Hematopoietic multipotent progenitor cell treated with erythropoietin and hydrocortisone succinate and interleukin-3 and kit ligand, for 6 days (in vitro differentiated cells): Measurements from ENCODE around the gene CDSN.

Experiments
- DNase-seq: peaks from one replicate; pipeline ENCODE4 v3.0.0-alpha.2; 2015

Gene CDSN

DNA sequence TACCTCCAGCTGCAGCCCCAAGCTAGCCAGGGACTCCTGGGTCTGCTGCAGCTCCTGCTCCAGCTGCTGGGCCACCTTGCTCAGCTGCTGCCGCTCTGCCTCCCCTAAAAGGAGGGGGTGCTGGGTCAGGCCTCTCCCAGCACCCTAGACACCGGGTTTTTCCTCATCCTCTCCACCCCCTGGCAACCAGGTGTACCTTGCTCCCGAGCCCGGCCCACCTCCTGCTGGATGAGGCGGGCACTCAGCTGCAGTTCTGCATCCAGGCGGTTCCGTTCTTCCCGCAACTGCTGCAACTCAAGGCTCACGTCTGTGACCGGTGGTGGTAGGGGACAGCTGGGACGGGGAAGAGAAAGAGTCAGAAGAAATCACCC, 24.7 kb upstream of the CDSN start:
- no peak for DNase-seq

DNA sequence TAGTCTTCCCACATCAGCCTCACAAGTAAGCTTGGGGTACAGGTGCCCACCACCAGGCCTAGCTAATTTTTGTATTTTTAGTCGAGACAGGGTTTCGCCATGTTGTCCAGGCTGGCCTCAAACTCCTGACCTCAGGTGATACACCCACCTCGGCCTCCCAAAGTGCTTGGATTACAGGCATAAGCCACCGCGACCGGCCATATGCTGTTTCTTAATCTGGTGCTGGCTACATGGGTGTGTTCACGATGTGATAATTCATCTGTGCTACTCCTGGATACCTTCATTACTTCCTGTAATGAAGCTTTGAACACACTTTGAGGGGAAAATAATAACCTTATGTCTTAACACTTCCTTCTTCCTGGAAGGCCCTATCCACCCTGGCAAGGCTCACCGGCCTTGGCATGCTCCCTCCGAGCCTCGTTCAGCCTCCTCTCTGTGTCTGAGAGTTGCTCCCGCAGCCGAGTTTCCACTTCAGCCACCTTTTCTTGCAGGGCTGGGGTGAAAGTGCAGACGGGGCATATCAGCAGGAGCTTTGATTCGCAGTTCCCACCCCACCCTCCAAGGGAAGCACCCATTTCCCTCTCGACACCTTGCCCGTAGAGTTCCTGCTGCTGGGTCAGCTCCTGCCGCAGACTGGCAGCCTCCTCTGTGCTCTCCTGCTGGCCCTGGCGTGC, 24.2 kb upstream of the CDSN start:
- no peak for DNase-seq

DNA sequence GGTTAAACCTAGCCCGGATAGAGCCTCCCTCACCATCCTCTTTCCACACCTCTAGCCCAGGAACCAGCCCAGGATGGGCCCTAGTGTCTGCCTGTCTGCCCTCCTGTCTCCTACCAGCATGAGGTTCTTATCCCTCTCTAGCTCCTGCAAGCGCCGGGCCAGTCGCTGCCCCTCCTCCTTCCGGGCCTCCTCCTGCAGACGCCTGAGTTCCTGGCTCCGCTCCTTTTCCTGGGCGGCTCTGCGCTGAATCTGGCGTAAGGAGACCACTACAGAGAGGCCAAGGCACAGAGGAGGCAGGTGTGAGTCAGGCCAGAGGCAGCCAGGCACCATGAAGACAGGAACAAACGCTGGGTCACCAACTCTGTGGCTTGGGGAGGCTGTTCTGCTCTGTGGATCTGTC, 22.9 kb upstream of the CDSN start:
- no peak for DNase-seq

DNA sequence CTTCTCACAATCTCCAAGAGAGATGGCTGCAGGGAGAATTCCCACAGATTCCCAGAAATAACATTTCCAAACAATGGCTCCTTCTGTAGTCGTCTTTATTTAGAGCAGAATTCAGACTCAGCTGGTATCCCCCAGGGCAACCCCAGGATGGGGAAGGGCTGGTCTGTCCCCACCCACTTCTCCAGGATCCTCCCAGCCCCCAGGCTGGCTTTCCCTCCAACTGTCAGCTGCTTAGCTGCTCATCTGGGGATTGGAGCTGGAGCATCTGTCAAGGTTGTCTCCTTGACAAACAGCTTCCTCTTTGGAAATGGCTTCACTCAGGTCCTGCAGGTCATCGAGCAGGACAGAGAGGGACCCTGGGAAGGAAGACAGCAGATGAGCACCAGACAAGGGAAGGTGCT, 22.1 kb upstream of the CDSN start:
- no peak for DNase-seq

DNA sequence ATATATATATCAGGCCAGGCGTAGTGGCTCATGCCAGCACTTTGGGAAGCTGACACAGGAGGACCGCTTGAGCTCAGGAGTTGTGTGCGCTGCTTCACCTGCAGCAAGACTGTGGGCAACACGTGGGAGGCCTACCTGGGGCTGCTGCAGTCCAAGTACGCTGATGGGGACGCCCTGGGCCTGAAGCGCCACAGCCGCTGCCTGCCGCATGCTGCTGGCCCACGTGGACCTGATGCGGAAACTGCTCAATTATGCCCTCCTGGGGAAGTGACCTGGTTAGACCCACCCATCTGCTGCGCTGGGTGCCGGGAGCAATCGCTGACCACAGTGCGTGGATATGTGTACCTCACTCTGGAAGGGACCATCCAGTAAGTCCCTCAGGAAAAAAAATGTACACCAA, 20.4 kb upstream of the CDSN start:
- DNase-seq, result no peak

DNA sequence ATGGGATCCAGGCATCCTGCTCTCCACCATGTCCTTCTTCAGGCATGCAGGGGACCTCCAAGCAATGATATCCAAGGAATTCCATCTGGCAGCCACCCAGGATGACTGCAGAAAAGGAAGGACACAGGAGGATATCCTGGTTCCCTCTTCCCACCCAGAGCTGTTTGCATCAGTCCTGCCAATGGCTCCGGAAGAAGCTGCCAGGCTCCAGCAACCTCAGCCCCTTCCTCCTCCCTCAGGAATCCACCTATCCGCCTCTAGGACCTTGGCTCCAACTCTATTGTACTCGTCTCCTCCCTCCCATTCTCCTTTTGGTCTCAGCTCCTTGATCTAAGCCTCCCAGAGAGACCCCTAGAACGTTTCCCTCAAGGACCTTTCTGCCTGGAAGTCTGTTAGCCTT, 19.4 kb upstream of the CDSN start:
- DNase-seq, result no peak

DNA sequence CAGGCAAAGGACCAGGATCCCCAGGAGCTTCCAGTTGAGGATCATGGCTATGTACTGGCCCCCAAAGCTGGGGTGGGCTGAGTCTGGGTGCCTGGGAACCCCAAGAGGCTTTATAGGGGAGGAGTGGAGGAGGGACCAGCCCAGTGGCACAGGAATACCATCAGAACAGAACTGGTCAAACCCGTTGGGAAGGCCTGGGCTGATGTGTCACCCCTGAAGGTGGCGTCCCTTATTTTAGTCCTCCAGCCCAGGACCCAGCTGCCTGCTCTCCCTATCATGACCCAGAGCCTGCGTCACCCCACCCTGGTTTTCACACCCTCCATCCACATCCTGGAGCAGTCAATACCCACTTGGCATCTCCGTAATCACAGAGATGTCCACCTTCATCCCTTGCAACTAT, 18.7 kb upstream of the CDSN start, which contains the start of gene PSORS1C2:
Gene PSORS1C2, minus strand, starts transcription at position 85 of the 400 bp plus-strand sequence. Its CDS starts 40 bp downstream, at position 45.
- DNase-seq, result no peak

DNA sequence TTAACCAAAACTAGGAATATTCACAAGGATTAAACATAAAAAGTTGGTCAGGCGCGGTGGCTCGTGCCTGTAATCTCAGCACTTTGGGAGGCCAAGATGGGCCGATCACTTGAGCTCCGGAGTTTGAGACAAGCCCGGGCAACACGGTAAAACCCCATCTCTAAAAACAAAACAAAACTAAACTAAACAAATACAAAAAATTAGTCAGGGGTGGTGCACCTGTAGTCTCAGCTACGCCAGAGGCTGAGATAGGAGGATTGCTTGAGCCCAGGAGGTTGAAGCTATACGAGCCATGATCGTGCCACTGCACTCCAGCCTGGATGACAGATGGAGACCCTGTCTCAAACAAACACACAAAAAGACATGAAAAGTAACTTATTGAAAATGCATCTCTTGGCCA, 15.5 kb upstream of the CDSN start:
- DNase-seq, result no peak

DNA sequence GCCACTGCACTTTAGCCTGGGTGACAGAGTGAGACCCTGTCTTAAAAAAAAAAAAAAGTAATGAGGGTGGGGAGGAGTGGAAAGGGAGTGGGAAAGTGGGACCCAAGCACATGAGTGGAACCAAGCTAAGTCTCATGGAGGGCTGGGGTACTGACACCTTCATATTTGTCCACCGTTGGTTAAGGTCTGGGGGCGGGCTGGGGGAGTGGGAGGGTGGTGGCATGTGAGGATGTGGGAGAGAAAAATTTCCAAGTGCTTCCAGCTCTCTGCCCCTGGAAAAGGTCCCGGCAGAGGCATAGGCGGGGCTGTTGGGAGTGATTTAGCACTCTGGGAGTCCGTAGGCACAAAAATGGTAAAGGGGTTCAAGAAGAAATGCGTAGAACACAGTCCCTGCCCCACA, 12.6 kb upstream of the CDSN start:
- DNase-seq, result no peak

DNA sequence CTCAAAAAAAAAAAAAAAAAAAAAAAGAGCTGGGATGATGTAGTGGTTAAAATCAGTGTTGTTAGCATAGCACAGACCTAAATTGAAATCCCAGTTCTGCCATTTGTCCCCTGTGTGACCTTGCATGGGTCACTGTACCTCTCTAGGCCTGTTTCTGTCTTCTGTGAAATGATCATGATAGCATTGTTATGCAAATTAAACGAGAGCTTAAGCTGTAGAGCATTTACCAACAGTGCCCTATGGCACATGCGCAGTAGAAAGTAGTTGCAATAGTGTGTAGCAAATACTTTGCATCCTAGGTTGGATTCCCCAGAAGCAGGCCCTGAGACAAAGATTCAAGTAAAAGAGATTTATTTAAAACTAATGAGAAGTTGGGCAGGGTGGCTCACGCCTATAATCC, 11.3 kb upstream of the CDSN start:
- no peak for DNase-seq

DNA sequence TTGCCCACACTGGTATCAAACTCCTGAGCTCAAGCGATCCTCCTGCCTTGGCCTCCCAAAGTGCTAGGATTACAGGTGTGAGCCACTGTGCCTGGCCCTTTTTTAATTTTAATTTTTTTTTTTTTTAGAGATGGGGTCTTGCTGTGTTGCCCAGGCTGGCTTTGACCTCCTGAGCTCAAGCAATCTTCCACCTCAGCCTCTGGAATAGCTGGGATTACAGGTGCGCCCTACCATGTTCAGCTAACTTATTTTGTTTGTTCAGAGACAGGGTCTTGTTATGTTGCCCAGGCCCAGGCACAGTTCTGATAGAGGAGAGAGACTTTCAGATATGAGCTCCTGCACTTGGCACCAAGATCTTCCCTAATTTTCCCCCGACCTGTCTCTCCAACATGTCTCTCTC, 10.5 kb upstream of the CDSN start:
- no peak for DNase-seq

DNA sequence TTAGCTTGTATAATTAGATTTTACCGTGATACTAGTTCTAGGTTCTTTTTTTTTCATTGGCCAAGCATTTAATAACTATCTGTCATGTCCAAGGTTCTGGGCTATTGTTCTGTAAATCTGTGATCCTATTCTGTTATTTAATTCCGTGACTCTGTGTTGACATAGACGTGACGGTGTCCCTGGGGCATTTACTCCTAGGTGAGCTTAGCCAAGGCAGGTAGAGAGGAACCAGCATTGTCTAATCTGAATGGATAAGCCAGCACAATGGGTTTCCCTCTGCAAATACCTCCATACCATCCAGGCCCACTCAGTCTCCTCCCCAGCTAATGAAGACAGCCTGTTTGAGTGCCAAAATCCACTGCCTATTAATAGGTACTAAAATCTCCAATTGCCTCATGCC, 8.9 kb upstream of the CDSN start:
- DNase-seq, result no peak

DNA sequence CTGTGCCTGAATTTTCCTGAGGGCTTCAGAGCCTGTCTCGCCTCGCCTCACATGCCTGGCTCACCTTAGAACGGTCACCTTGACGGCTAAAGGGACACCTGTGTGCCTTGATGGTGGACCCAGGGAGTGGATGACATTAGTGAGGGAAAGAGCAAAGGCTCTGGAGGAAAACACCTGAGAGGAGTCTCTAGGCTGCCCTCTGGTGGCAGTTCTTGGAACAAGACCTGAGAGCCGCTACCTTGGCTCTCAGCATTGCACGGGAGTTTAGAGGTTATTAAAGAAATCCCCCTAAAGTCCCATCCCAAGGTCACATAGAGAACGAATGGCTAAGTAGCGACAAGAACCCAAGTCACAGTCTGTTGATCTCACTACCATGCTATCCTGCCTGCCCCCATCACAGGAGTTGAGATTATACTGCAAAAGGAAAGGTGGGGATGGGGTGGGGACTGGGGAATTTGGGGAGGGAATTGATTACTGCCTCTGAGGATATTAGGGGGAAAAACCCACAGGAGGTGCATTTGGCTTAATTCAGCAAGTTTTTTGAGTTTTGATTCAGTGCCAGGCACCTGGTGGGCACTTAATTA, 7.9 kb upstream of the CDSN start:
- peak; percentile 78 for DNase-seq

DNA sequence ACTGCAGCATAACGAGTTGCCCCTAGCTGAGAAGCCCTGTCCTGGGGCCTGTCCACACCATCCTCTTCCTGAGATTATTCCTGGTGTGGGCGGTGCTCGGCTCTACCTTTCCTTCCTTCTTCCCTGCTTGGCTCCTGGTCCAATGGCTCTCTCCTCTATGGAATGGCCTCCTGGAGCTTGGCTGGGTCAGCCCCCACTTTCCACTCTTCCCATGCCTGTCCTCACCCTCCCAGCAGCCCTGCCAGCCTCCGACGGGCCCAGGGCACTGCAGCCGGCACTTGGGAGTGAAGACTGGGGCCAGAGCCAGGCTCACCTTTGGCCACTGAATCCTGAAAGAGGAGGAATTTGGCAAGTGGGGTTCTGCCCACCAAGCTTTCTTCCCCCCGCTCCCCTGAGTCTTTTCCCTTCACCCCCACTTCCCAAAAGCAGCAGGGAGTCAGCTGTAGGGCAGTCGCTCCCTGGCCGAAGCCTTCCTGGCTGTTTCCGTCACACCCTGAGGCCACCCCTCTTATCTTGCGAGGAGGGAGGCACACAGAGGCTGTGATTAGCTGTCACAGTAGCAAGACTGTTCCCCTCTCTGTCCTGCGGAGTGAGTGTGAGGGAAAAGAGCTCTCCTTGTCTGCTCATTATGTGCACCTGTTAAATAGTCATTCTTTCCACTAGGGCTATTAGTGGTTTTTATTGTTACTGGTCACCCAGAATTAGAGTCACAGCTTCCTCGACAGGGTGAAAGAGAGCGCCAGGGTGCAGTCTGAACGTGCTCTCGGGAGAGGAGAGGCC, 6.3 kb upstream of the CDSN start:
- peak; percentile 47 for DNase-seq

DNA sequence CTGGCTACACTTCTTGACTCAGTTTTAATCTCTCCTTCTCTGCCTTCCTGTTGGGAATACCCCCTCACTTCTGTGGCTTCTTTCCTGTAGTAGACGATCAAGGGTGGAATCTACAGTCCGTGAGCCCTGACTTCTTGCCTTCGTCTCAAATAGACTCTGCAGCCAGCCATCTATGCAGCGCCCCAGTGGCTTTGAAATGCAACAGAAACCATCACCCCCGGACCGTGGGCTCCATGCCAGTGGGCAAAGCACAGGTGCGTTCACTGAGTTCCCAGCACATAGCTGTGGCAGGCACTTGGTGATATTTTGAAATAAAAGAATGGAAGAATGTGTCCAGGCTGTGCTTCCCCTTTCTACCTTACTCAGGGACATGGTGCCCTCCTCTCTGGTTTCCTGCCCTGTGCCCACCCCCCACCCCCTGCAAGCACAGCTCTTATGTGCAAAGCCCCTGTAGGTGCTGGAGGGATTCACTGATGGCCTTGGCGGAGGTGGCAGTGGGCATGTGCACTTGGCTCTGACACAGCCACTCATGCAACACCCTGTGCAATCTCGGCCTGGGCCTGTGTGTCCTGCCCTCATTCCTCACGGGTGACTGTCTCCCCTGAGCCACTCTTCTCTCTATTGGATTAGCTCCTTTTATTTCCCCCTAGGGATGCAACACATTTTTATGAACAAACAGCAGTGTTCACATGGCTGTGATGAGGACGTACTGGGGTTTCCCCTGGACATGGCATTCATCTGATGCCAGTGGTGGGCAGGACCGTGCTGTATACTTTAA, 5.5 kb upstream of the CDSN start:
- no peak for DNase-seq

DNA sequence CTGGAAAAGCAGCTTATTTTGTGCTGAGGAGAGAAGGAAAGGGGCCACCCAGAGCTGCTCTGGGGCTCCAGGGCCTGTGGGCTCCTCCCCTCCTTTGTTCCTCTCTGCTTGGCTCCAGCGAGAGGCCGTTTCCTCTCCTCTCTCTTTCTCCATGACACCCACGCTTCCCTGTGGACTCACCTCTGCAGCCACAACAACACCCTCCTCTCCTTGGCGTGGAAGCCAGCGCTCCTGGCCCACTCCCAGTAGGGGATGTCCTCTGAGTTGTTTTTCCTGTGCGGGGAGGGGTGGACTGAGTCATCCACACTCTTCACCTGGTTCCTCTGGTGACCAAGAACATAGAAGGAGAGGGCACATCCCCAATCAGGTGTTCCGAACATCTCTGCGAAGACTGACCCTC, 4.9 kb upstream of the CDSN start:
- no peak for DNase-seq

DNA sequence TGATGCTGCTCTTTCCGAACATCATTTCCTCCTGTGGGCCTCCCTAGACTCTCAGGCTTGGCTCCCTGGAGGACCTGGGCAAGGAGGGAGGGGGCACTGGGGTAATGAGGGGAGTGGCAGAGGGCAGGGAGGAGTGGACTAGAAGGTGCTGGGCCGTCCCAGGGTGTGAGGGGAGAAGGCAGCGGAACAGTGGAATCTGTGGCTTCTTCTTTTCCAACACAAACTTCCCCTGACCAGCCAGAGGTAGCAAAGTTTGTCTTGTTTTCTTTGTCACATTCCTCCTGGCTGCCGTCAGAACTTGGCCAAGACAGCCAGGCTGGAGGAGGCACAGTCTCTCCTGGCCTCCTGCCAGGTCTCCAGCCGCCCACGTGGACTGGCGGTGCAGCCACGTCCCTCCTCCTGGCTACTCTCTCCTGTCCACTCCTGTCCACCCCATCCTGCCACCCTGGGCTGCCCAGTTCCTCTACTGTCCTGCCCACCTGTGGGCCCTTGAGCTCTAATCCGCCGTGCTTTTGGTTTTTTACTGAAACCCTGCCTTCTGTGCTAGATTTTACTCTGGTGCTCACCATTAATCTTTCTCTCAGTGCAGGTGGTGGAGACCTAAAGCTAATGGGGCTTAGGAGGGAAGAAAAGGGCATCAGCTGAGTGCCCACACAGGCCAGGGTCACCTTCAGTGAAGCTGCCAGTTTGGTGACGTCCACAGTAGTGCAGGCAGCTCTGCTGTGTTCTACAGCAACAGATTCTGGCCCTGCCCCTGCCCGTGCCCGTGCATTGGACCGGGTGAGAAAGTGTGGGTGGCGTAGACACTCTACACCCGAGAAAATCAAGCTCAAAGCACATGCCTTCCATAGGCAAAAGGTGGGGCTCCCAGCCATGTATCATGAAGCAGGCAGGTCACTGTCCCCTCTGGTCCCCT, 2.8 kb upstream of the CDSN start:
- DNase-seq, result no peak

DNA sequence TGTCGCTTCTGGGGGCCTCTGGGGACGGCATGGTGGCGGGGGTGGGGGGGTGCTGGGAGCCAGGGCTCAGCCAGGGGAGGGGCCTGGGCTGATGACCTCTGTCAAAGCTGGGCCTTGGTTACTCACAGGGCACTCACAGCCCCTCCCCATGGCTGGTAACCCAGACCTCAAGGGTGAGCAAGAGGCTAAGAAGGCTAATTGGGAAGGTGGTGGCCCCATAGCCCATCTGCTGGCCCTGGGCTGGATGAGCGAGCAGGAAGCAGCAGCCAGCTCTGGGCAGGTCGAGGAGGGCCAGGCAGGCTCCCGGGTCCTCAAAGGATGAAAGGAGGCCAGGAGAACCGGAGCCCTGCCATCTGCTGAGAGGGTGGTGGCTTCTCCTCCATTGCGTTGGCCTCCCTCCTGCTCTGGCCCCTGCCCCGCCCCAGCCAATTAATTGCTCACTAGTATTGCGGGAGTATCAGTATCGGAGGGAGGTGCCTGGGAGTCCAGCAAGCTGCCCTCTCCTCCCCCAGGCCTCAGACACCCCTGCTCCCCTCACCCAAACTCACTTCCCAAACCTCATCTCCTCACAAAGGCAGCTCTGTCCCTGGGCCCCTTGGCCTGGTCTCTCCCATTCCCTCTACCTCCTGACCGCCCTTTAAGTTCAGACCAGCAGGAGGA, 1.0 kb upstream of the CDSN start:
- no peak for DNase-seq

DNA sequence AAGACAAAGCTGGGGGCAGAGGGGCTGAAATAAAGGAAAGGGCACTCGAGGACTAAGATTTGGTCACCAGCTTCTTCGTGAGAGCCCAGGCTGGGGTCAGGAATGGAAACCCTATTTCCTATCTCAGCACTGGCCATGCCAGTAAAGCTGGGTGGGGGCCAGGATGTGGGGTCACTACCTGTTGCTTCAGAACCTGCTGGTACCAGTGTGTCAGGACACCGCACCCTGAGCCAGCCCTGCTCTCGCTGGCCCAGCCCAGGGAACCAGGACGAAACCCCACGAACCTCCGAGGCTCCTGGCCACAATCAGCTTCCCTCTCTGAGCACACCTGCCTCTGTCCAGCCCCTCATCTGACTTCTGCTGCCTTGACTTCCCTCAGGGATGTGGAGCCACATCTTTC, 2.1 kb downstream of the CDSN start:
- no peak for DNase-seq

DNA sequence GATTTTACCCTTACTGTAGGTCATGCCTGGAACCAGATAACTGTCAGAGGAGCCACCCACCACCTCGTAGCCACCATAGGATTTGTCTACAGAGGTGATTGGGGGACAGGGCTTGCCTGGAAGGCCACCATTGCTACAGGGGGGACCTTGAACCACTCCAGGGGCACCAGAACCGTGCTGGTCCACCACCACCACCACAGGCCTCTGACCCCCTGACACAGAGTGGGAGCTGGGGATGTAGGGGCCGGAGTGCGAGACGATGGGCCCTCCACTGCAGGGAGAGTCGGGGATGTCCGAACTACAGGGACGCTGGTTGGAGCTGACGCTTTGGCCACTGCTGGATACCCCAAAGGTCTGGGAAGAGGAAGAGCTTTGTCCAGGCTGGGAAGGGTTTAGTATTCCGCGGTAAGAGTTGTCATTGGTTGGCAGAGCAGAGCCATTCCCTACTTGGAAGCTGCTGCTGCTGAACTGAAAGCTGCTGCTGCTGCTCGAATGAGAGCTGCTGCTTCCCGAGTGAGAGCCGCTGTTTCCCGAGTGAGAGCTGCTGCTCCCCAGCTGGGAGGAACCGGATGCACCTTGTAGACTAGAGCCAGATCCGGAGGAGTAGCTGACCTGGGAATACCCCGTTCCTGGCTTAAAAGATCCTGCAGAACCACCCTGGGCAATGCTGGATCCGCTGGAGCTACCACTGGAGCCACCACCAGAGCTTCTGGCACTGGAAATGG, 3.4 kb downstream of the CDSN start:
- no peak for DNase-seq

DNA sequence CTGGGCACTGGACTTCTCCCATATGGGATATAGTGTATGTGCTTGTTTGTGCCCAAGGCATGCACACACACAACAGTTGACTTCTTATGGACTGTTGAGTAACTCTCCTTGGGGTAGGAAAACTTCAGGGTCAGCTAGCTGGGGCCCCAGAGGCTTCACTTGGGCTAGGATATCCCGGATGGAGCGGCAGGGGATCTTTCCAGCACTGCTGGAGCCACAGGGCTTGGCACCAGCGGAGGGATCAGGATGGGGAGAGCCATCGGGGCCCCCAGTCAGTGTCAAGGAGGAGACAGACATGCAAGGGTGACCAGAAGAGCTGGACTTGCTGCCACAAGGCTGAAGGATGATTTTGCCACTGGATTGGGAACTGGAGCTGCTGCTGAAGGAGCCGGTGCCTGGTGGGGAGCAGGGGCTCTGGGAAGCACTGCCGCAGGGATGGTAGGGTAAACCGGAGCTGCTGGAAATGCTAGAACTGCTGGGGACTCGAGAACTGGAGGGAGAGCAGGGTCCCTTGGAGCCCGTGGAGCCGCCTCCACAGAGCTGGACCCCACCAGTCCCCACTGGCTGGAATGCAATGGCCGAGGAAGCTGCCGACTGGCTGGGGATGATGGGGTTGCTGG, 4.2 kb downstream of the CDSN start:
- DNase-seq, result no peak
